Body of pancreas (tissue), 4 donors: ENCODE data around the gene GRB2.

Experiments used
- POLR2A ChIP-seq, 3 donors: fragments of 450-650 bp; IDR thresholded peaks; one replicate each; pipeline ENCODE4 v1.6.1; 2016; ENCODE audit warnings: antibody characterized with exemption in 3 of 3, mild to moderate bottlenecking in 2 of 3
- TF ChIP-seq, protein P1 (sequence below), 7 experiments: fragments of 450-650 bp in 4 of 7; fragments of 200-600 bp in 3 of 7; sonication (generic) in 3 of 7; IDR thresholded peaks; one replicate each; pipeline ENCODE4 v1.5.1; 2016 to 2019; ENCODE audit warnings: antibody characterized with exemption in 7 of 7

DNA sequence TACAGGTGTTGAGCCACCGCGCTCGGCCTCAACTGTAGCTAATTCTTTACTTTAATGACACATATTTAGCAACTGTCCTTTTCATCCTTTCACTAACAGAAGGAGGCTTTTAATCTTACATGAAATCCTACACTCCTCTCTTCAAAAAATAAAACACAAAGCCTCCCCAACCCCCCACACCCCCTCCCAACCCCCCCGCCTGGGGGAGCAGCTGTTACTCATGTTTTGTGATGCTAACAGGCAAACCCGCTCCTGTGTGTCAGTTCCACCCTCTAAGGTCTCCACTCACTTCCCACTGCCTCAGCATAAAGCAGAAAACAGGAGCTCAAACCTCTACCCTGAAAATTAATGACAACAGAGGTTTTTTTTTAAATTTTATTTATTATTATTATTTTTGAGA, 60.8 kb downstream of the GRB2 start:
- TF ChIP-seq, protein P1, sequence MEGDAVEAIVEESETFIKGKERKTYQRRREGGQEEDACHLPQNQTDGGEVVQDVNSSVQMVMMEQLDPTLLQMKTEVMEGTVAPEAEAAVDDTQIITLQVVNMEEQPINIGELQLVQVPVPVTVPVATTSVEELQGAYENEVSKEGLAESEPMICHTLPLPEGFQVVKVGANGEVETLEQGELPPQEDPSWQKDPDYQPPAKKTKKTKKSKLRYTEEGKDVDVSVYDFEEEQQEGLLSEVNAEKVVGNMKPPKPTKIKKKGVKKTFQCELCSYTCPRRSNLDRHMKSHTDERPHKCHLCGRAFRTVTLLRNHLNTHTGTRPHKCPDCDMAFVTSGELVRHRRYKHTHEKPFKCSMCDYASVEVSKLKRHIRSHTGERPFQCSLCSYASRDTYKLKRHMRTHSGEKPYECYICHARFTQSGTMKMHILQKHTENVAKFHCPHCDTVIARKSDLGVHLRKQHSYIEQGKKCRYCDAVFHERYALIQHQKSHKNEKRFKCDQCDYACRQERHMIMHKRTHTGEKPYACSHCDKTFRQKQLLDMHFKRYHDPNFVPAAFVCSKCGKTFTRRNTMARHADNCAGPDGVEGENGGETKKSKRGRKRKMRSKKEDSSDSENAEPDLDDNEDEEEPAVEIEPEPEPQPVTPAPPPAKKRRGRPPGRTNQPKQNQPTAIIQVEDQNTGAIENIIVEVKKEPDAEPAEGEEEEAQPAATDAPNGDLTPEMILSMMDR (IDR thresholded peaks at IDR 0.05): no peak
- TF ChIP-seq POLR2A (IDR thresholded peaks at IDR 0.05): no peak
